LNCaP clone FGC (cell line): ENCODE measurements around the gene CTSD.

Experiments
- DNase-seq: peaks from one replicate; pipeline ENCODE4 v3.0.0-alpha.2; 2011; ENCODE audit warnings: low read depth
- H3K4me3 ChIP-seq: 2 replicates; pipeline ENCODE4 v1.5.1; 2011; ENCODE audit warnings: mild to moderate bottlenecking, low read depth, low read length, control low read depth
- TF ChIP-seq, protein P1 (sequence below): IDR thresholded peaks from 2 replicates; pipeline ENCODE4 v1.5.1; 2012; ENCODE audit warnings: mild to moderate bottlenecking; ENCODE audit not compliant: control insufficient read depth, insufficient read depth; ENCODE audit errors: extremely low read depth

CTSD gene

DNA sequence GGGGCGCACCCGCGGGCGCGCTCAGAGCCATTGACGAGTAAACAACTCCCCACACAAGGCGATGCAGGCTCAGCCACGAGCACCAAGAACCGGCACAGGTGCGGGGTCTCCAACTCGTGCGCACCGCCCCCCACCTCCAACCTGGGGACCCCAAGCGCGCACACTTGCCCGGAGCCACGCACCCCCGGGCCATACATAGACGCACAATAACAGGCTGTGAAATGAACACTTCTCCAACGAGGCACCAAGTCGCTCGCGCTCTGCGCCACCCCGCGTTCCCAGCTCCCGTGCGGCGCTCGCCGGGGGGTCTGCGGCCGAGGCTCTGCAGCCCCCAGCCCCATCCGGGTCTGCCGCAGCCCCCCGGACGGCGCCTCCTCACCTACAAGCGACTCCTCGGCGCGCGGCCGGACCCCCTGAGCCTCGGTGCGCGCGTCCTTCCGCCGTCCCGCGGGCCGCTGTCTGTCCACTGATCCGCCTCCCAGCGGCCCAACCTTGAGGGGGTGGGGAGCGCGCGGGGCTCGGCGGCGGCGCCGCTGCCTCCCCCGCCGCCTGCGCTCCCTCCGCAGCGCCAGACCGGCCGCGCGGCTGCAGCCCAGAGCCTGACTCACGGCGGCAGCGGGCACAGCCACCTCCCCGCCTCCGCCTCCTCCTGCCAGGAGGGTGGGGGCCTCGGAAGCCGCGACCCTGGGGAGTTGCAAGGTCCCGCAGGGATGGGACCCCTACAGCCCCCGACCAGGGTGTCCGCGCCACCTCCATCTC is 14.9 kb downstream of the CTSD start:
- H3K4me3 ChIP-seq, result no peak overlapping the region
- TF ChIP-seq, protein P1, sequence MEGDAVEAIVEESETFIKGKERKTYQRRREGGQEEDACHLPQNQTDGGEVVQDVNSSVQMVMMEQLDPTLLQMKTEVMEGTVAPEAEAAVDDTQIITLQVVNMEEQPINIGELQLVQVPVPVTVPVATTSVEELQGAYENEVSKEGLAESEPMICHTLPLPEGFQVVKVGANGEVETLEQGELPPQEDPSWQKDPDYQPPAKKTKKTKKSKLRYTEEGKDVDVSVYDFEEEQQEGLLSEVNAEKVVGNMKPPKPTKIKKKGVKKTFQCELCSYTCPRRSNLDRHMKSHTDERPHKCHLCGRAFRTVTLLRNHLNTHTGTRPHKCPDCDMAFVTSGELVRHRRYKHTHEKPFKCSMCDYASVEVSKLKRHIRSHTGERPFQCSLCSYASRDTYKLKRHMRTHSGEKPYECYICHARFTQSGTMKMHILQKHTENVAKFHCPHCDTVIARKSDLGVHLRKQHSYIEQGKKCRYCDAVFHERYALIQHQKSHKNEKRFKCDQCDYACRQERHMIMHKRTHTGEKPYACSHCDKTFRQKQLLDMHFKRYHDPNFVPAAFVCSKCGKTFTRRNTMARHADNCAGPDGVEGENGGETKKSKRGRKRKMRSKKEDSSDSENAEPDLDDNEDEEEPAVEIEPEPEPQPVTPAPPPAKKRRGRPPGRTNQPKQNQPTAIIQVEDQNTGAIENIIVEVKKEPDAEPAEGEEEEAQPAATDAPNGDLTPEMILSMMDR, result no peak
- no peak for DNase-seq

DNA sequence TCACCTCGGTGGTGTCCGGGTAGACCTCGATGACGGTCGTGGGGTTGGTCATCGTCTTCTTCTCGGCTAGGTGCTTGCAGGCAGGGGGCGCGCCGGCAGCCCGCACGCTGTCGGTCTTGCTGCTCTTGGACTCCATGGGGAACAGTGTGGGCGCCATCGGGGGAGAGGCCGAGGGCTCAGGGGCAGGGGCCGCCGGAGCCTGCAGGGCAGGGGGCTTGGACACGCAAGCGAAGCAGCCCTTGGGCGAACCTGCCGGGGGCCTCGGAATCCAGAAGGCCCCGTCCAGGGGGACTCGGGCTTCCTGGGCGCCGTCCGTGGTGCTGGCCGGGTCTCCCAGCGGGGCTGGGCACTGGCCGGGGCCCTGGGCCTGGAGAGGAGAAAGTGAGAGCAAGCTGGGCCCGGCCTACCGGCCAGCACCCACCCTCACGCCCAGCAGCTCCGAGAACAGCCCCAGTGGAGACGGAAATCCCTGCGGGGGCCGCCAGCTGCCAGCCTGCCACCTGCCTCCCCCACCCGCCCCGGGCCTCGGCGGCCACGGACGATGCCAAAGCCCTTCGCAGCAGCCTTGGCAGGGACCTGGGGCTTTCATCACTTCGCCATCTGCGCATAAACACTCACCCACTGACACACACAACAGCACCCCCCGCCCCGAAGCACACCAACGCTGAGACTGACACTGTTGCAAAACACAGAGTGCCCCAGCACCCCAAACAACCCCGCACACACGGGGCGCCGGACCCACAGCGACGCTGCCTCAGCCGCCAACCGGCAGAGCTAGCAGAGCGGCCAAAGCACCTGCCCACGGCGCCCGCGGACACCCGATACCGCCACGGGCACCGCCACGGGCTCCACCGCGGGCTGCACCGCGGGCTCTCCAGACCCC is 15.7 kb downstream of the CTSD start:
- TF ChIP-seq, protein P1, result no peak
- no peak overlapping the region for H3K4me3 ChIP-seq

DNA sequence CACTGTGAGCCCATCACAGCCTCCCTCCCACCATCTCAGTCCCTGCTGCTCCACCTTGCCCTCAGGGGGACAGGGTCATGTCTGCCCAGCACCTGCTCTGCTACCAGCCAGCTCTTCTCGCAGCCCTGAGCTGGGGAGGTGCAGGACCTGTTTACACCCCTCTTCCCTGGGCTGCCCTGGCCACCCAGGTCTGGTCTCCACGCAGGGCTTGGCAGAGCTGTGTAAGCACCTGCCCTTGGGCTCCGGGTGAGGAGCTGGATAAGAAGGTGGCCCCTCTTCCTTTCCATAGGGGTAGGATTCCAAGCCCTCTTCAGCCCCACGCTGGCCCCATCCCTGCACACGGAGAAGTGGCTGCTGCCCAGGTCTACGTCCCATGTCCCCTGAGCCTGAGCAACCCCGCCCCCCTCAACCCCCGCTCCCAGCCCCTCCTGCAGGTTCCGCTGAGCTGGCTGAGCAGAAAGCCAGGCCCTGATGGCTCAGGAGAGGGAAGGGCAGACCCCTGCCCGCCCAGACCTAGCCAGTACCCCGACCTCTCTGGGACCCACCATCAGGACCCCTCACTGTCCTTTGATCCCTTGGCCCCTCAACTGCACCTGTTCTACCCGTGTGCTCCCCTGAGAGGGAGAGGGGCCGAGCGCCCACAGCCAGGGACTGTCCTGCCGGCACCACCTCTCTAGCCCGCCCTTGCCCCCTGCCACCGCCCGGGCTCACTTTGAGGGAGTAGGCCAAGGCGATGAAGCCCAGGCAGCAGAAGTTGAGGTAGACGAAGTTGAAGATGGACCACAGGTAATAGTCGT is 16.6 kb downstream of the CTSD start:
- no peak overlapping the region for H3K4me3 ChIP-seq
- no peak for DNase-seq
- TF ChIP-seq, protein P1, result no peak

More for the DNA sequence above, 15.7 kb downstream of the CTSD start:
- no peak for DNase-seq

DNA sequence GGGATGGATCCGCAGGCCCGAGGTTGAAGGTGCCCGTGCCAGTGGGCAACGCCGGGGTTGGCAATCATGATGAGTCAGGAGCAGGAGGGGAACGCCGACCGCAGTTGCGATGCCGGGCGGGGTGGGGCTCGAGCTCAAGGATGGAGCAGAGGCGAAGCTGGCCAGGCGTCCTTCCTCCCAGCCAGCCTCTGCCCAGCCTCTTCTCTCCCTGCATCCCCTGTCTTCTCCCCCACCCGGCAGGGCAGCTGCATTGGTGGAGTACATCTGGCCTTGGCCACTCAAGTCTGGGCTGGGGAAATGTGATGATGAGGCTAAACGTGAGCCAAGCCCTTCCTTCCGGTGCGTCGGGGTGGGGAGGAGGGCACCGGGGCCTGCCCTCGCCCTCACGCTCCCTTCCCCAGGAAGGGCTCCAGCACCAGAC is 17.2 kb downstream of the CTSD start:
- no peak overlapping the region for H3K4me3 ChIP-seq
- no peak for DNase-seq
- TF ChIP-seq, protein P1, result no peak

DNA sequence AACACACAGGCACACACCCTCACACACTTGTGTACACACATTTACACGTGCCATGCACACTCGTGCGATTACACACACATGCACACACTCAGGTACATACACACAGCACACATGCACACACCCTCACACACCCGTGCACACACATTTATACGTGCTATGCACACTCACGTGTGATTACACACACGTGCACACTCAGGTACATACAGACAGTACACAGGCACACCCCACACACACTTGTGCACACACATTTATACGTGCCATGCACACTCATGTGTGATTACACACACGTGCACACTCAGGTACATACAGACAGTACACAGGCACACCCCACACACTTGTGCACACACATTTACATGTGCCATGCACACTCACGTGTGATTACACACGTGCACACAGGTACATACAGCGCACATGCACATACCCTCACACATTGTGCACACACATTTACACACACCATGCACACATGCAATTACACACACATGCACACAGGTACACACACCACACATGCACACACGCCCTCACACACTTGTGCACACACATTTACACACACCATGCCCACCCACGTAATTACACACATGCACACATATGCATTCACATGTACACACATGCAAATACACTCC is 17.9 kb downstream of the CTSD start:
- H3K4me3 ChIP-seq, result no peak overlapping the region
- TF ChIP-seq, protein P1, result no peak
- DNase-seq, result no peak

DNA sequence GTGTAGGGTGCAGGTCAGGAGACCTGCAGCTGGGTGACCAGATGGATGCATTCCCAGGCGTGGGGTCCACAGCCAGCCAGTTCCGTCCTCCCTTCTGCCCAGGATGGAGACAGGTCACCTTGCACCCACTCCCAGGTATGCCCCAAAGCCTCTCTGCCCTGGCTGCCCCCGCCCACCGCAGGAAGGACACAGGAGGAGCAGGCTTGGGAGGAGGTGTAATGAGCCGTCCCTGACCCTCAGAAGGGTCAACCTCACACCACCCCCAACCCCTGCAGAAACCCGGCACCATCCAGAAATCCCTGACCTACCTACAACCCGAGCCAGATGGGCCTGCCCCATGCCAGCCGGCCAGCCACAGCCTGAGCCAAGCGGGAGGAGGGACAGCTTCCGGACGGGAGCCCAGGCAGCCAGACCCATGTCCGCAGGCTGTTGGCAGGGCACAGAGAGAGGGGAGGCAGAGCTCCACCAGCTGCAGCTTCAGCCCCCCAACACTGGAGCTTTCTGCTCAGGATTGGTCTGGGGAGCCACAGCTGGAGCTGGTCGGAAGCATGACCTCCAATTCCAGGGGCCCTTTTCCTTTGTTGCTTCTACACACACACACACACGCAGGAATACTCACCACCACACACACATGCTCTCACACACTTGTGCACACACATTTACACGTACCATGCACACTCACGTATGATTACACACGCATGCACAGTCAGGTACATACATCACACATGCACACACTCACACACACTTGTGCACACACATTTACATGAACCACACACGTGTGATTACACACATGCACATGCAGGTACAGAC is 18.6 kb downstream of the CTSD start:
- no peak overlapping the region for H3K4me3 ChIP-seq
- DNase-seq, result no peak
- TF ChIP-seq, protein P1, result no peak
